NCI-H69 (cell line): ENCODE data around the gene WDR82.

Experiments used
- DNase-seq: peaks from one replicate; lab custom pipeline; 2025; lab: John Stamatoyannopoulos, UW

The WDR82 gene, protein sequence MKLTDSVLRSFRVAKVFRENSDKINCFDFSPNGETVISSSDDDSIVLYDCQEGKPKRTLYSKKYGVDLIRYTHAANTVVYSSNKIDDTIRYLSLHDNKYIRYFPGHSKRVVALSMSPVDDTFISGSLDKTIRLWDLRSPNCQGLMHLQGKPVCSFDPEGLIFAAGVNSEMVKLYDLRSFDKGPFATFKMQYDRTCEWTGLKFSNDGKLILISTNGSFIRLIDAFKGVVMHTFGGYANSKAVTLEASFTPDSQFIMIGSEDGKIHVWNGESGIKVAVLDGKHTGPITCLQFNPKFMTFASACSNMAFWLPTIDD

DNA sequence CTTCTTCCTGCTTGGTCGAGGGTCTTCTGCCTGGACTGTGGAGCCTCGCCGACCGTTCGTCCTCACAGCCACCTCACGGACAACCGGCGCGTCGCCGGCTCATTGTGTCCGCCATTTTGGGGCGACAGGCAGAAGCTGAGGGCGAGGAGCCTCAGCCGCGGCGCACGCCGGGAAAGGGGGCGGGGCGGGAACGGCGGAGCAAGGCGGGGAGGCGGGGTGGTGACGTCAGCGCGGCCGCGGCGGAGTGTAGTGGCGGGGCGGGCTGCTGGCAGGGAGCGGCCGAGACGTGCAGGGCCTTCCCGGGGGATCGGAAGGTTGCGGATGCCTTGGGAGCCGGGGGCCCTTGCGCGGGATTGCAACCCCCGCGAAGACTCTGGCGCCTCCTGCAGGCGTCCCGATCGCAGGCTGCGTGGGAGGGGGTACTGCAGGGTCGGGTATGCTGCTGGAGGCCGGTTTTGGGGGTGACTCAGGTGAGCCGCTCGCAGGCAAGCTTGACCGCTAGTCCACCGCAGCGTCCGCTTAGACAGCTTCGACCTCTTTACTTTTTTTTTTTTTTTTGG is at the start of gene WDR82:
WDR82 (minus strand) TSS at position 140 of the 560 bp plus-strand sequence. CDS start 288 bp downstream, outside the sequence.
- DNase-seq: peak; percentile 94

DNA sequence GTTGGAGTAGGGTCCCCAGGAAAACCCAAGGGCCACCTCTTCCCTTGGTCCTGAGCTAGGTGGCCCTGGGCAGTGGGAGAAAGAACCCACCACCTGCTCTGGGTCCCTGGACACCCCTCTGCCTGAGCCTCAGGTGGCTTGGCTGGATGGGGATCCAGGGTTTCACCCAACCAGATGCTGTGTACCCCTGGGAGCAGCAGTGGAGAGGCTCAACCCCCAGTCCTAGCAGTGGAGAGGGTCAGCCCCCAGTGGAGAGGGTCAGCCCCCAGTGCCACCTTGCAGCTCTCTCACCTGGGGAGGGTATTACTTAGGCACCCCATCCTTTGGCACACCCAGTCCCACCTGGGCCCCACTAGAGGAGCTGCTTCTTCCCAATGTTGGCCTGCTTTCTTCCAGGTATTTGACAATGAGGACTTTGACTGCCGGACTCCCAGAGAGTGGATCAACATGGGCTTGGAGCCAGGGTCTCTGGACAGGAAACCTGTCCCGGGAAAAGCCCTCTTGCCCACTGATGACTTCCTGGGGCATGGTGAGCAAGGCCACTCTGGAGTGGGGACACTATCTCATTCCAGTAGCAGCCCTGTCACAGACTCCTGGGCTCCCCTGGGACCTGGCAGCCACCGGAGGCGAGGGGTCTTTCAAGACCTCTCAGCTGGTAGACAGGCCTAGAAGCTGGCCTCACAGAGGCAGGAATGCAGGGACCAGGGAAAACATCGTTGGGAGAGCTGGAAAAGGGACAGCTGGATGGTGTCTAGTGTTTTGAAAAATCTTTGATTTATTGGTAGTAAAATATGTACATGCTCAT is 49.2 kb upstream of the WDR82 start:
- peak; percentile 11 for DNase-seq

DNA sequence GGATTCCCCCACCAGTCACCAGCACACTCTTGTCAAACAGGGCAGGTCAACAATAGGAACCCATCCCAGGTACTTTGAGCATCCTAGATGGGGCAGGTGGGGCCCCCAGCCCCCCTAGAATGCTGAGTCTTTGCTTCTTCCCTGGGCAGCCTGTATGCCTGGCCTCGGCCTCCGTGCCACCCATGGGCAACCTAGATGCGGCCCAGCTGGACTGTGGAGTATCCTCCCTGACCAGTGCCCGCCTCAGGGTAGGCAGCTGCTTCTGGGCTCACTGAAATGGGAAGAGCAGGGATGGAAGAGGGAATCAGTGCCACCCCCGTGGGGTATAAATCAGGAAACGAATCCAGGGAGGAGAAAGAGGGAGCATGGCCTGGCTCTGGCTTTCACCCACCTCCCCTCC is 48.5 kb upstream of the WDR82 start:
- DNase-seq: no peak

DNA sequence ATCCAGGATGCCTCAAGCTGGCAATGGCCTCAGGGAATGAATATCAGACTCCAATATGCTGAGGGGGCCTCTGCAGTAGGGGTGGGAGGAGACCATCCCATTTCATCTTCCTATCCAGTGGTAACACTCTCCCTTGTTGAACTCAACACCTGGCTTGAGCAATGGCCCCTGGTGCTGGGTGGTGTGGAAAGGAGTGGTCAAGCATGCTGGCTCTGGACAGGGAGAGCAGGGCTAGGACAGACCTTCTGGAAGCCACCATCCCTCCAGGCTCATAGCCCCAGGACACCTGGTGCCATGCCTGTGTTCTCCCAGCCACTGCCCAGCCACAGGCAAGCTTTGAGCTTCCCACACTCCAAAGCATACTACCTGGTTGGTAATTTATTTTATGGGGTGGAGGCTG is 47.2 kb upstream of the WDR82 start:
- no peak for DNase-seq

DNA sequence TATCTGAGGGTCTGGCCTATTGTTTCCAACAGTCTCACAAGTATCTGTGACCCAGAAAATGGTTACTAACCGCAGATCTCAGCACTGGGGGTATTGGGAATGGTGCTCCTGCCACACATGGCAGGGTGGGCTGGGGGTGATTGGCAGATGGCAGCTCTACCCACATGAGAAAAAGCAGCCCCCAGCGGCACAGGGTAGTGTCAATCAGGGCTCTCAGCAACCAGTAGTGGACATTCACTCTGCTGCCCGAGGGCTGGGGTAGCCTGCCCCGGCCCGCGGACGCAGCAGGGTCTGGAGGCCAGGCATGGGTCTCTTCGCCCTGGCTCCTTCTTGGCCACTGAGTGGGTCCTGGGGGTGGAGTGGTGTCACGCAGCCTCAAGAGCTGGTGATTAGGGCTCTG is 46.2 kb upstream of the WDR82 start:
- no peak for DNase-seq

DNA sequence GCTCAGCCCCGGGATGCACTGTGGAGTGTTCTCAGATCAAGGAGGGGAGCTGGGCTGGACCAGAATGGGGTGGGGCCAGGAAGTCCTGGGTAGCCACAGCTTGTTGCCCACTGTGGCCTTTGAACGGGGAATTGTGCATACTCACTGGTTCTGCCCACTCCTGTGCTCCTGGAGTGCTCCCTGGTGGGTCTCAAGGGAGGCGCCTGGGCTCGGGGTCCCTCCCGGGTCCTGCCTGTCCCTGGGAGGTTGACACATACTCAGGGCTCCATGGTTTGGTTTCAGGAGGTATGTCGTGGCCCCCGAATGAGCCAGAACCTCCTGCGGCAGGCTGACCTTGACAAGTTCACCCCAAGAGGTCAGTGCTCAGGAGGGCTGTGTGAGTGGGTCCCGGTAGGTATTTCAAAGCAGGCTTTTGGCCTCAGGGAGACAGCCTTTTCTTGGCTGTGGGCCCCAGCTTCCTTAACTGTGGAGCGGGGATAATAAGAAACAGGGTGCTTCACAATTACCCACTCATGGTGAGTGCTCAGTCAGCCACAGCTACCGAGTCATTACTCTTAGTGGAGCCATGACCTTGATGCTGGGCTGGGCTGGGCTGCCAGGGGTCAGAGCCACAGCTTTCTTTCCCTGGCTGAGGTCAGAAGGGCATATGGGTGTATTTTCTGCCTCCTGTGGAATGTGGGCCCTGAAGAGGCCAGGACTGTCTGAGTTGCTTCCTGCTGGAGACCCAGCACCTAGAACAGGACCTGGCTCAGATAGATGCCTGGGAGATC is 45.3 kb upstream of the WDR82 start:
- no peak for DNase-seq

DNA sequence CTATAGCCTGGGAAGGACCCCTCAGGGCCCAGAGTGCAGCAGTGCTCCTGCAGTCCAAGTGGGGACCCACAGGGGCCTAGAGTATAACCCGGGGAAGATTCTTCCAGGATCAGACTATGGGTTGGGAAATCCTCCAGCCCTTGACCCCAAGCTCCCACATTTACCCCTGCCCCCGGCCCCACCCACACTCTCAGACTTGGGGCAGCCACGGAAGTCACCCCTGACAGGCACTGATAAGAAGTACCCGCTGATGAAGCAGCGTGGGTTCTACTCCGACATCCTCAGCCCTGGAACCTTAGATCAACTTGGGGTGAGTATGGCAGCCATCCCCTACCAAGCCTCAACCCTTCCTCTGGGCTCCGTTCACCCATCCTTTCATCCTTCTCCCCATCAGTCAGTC is 44.0 kb upstream of the WDR82 start:
- no peak for DNase-seq

DNA sequence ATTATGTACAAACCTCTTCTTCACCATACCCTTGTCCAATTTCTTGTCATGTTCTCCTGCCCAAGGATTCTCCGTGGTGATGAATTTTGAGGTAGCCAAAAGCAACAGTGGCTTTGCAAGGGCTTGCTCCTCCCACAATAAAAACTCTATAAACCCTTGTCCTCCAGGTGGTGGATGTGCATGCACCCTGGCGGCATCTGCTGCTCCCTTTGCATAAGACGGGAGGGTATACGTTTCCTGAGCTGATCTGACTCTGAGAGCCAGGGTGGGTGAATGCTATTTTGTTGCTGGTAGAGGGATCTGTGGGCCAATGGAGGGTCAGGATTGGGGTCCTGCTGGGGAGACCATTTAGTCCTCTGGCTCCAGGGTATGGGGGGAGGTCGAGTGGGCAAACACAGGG is 43.0 kb upstream of the WDR82 start:
- DNase-seq: peak; percentile 37

DNA sequence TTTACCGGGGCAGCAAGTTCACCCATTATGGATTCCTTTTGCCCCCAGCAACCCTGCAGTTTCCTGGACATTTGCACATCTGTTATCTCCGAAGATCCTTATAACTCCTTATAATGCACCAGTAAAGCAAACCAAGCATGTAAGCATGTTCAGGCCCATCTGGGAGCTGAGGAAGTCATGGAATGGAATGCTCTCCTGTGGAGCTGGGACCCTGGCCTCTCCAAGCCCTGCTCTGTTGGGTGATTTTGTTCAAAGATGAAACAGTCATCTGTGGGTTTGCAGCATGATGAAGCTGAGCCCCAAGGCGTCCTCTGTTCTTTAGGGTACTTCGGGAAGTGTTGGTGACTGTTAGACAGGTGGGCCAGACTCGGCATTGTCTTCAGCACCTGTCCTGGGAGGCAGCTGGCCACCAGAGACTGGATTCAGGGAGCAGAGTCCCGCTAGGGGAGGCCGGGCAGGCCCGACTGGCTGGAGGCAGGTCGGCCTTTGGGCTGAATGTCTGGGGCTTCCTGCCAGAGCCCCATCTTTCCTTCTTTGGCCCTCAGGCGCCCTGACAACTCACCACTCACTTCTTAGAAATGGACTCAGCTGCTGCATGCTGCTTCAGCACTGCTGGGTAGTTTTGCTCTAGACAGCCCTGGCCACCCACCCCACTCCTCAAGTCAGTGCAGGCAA is 41.6 kb upstream of the WDR82 start:
- DNase-seq: no peak

DNA sequence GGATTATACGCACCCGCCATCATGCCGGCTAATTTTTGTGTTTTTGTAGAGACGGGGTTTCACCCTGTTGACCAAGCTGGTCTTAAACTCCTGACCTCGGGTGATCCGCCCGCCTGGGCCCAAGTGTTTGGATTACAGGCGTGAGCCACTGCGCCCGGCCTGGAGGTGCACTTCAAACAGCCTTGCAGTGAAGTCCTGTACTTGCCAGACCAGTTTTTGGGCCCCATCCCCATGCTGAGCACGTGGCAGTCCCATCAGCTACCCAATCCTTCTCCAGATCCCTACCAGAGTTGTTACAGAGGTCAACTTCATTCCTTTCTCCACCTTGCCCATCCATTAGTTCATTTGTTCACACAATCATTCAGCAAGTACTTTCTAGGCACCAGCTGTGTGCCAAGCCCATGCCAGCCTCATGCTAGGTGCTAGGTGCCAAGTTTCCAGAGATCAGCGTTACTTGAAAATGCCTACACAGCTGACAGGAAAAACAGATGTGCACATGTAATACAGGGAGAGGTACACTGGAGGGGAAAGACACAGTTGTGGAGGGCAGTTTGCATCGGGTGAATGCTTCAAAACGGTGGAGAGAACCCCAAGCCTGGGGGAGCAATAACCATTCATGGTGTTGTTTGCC is 39.9 kb upstream of the WDR82 start:
- DNase-seq: no peak

DNA sequence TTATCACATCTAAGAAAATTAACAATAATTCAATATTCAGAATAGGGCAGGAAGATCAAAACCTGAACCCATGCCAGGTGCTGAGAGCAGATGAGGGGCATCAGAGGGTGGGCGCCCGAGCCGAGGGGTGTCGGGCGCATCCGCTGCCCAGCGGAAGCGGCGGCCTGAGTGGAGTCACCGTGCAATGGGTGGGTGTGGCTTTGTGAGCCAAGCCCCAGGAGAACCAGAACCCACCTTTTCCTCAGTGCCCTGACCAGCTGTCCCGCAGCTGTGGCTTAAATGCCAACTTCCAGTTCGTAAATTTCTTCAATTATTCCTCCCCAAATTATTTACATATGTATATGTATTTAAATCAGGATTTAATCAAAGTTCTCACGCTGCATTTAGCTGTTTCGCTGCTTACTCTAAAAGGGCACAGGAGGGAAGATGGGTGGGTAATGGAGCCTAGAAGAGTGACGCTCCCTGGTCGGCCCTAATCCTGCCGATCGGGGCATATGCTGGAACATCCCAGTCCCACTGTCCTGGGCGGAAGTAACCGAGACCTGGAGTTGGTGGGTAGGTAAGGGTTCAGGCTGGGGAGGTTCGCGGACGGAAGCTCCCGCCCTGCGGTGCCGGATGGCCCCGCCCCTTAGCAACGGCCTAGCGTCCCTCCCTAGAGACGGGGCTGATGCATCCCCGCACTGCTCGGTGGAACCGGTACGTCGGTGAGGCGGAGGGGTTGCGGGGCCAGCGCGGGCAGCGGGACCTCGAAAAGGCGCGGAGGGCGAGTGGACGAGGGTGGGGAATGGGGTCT is 39.0 kb upstream of the WDR82 start:
- DNase-seq: peak; percentile 87

DNA sequence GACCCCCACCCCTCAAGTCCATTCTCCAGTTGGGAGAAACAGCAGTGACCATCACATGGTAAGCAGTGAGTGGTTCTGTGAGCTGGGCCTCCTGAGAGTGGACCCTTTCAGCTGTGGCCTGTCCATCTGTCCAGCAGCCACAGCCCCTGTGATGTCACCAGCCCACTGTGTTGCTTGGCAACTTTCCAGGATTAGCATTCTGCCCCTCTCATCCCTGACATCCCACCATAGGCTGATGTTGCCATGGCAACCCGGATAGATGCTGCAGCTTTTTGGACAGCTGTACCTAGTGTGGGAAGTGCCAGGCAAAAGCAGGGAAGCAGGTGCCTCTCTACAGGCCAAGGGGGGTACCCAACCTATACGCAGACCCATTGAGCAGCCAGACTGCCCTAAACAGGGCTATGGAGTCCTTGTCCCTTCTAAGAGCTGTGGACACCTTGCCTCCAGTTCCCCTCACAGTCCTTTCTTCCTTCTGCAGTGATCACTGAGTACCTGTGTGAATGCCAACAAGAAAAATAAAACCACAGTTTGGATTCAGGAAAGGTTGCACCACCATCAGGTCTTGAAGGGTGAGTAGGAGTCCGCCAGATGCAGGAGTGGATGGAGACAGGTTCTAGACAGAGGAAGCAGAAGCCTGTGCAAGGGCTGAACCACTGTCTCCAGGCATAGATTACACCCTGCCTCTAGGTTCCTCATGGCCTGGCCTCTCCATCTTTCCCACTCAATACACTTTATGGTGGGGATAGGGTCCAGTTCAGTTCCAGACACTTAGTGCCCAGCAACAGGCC is 37.7 kb upstream of the WDR82 start, which contains the start of gene DNAH1:
DNAH1 (plus strand) TSS at position 343 of the 788 bp plus-strand sequence. CDS start 6,124 bp downstream, outside the sequence.
- peak; percentile 5 for DNase-seq

DNA sequence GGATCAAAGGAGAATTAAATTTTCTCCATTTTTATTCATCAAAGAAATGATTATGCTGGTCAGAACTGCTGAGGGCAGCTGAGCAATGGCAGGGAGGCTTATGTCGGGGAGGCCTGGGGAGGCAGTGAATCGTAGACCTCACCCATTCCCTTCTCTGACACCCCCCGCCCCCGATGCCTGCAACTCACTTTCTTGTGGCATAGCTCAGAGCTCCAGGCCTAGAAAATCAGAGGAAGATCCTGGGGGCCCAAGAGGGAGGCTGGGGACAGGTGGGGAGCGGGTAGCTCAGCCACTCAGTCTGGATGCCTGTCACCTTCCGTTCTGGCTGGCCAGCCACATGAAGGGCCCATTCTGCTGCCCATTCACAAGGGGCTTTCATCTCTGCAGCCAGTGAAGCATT is 36.6 kb upstream of the WDR82 start:
- DNase-seq: no peak

DNA sequence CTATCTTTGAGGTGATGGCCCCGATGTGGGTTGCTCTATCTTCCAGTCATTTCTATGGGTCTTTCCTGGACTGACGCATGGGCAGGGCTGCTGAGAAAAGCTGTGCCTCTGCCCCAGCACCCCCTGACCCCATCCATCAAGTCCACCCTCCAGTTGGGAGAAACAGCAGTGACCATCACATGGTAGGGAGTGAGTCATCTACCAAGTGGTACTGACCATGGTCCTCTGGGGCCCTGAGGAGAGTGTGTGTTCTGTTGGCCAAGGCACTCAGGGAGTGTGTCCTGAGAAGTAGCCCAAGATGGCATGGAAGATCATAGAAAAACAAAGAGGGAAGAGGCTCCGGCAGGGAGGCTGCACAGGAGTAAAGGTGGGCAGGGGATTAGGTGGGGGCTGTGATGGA is 36.0 kb upstream of the WDR82 start:
- DNase-seq: no peak

DNA sequence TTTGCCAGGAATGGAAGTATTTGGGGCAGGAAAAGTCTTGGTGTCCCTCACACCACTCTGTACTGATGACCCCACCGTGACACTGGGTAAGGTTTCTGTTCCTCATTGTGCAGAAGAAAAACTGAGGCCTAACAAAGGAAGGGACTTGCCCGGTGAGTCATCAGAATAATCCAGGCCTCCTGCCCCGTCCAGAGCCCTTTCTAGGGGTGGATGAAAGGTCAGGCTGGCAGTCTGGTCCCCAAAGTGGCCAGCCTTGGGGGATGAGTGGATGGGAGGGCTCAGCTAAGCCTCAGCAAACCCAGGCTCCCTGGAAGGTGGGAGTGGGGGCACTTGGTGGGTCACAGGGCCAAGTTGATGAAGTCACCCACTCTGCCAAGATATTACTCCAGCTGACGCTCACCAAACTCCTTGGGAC is 35.3 kb upstream of the WDR82 start:
- DNase-seq: no peak

DNA sequence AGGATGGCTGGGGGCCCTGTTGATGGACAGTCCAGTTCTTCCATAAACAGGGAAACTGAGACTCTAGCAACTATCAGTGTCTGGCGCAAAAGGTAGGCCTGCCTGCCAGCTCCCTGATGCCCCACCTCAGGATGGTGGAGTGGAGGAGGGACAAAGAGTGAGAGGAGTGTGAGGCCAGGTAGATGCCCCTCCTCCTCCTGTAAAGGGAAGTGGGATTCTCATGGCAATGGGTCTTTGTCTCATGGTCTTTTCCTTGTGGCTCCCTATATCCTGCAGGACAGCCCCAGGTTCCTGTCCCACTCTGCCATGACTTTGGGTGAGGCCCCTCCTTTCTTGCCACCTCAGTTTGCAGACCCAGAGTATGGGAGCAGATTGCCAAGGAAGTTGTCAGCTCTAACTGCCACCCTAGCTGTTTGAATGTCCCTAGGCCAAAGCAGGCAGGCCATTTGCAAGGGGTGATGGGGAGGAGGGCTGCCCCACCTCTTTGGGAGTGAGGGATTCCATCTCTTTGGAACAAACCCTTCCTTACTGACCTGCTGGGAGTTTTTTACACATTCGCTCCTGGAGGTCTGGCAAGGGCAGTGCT is 34.8 kb upstream of the WDR82 start:
- DNase-seq: no peak

DNA sequence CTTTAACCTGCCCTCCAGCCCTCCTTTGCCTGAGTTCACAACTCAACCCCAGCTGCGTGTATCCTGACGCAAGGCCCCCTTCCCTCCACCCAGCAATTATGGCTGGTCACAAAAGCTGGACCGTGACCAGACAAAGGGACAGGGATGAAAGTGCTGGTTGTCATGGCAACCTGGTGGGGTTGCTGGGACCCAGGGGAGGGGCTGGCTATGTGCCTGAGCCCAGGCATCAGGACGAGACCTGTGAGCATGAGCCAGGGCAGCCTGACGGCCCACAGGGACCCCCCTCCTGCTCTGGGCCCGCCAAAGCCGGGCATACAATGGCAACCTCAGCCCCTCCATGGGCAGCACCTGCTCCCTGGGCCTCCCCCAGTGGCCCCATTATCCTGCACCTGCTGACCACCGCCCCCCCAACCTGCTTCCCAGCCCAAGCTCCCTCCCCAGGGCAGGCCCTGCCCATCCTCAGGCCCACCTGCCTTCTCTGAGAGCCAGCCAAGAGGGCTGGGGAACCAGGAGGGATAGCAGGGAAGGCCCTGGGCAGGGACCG is 33.2 kb upstream of the WDR82 start:
- peak; percentile 96 for DNase-seq

DNA sequence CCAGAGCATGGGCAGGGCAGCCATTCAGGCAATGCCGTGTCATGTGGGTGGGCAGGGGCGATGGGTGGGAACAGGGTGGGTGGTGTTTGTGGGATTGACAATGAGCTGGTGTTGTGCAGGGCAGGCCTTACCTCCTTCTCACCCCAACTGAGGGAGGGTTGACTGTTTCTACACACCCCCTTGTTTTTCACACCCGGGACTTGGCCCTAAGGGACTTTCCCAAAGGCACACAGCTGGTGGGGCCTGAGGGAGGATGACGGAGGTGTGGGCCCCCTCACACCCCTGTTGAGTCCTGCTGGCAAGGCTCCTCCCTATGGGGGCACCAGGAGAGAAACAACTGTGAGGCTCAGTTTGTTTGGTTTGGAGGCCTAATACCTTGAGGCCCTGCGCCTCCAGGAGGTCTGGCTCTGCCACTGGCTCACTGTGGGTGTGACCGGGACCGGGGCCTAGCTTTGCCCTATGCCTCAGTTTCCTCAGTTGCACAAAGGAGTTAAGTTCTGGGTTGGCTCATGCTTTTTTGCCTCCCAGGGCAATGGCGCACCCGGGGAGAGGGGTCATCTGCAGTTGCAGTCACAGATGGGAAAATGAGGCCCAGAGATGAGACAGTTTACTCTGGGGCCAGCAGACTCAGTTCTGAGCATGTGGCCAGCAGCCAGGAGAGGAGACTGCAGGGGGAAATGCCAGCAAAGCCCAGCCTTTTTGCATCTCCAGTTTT is 32.6 kb upstream of the WDR82 start:
- peak; percentile 85 for DNase-seq
